Measurements from ENCODE around the gene OR4D2.

GRCh38 chr17:58176200-58176599 is 9.4 kb downstream of the OR4D2 start:
- TF ChIP-seq EZH2 (IDR thresholded peaks at IDR 0.05; ENCODE audit: insufficient read depth, poor library complexity, severe bottlenecking) (no peak), EZH2phosphoT487 (IDR thresholded peaks at IDR 0.05; ENCODE audit: insufficient read depth, low read depth) (no peak)

All from GM23248 (cell line).